D721Med (cell line): ENCODE measurements around the gene NENF.

Source experiments
- DNase-seq: peaks from one replicate; pipeline ENCODE4 v3.0.0; 2011; ENCODE audit warnings: low spot score; ENCODE audit not compliant: insufficient read length
- FAIRE-seq: peaks from 2 replicates; lab custom pipeline; 2011; peaks lifted over from hg19 to GRCh38; lab: Jason Lieb, UNC
- TF ChIP-seq, protein P1 (sequence below): IDR thresholded peaks from 2 replicates; pipeline ENCODE4 v1.5.1; 2012; ENCODE audit warnings: mild to moderate bottlenecking, control low read depth; ENCODE audit not compliant: insufficient read depth; ENCODE audit errors: missing control alignments

The NENF gene

GRCh38 chr1:212401838-212402582 is 30.7 kb upstream of the NENF start:
- TF ChIP-seq, protein P1, sequence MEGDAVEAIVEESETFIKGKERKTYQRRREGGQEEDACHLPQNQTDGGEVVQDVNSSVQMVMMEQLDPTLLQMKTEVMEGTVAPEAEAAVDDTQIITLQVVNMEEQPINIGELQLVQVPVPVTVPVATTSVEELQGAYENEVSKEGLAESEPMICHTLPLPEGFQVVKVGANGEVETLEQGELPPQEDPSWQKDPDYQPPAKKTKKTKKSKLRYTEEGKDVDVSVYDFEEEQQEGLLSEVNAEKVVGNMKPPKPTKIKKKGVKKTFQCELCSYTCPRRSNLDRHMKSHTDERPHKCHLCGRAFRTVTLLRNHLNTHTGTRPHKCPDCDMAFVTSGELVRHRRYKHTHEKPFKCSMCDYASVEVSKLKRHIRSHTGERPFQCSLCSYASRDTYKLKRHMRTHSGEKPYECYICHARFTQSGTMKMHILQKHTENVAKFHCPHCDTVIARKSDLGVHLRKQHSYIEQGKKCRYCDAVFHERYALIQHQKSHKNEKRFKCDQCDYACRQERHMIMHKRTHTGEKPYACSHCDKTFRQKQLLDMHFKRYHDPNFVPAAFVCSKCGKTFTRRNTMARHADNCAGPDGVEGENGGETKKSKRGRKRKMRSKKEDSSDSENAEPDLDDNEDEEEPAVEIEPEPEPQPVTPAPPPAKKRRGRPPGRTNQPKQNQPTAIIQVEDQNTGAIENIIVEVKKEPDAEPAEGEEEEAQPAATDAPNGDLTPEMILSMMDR = no peak
- DNase-seq (no peak), FAIRE-seq (no peak)

DNA sequence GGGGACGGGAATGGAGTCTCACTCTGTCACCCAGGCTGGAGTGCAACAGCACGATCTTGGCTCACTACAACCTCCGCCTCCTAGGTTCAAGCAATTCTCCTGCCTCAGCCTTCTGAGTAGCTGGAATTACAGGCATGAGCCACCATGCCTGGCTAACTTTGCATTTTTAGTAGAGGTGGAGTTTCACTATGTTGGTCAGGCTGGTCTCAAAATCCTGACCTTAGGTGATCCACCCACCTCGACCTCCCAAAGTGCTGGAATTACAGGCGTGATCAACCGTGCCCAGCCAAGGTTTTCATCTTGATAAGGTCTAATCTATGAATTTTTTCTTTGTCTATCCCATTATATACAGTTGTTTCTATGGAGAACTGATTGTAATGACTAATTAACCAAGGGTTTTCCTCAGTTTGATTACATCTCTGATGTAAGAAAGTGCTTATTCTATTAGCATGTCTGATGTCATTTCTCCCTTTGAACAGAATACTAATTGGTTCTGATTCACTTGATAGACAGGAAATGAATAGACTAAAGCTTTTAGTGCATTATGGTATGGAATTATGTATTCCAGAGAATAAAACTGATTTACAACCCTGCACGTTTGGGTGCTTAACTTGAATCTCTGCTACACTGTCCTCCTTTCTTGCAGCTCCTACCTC is 29.9 kb upstream of the NENF start:
- DNase-seq (no peak), FAIRE-seq (no peak)
- TF ChIP-seq, protein P1 = no peak

DNA sequence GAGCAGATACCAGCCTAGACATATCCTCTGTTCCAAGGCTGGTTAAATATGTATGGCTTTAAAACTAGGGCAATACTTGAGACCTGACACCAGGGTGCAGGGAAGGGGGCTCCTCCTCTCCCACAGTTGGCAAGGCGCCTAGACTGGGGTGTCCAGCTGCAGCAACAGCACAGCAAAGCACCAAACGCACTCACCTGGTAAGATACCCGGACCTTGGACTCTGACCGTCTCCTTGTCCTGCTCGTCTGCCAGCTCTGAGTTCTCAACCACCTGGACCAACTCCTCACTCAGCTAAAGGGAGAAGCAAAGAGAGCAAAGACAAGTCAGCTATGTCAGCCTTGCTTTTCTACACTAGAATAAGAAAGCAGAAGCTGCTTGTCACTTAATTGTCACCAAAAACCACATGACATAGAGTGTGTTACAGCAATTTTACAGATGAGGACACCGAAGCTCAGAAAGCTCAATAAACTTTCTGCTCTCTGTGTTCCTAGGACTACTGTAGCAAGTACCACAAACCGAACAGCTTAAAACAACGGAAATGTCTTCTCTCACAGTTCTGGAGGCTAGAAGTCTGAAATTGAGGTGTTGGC is 22.4 kb upstream of the NENF start:
- DNase-seq (no peak), FAIRE-seq (no peak)
- TF ChIP-seq, protein P1 = no peak

DNA sequence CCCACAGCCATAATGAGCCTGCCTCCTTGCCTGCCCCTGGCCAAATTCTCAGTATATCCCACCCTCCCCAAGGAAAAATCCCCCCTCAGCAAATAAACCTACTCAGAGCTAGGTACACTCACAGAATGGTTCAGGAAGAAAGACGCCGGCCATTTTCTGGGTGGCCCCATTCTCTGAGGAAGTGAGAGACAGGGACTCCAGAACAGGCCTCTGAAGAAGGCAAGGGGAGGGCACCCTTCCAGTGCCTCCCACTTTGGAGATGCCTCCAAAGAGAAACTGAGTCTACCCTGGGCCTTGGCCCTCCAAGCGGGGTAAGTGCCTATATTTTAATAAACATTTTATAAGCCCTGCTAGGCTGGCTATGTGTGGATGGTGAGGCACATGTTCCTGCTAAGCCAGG is 20.3 kb upstream of the NENF start:
- FAIRE-seq = no peak
- no peak for DNase-seq
- TF ChIP-seq, protein P1 = no peak

GRCh38 chr1:212413902-212414327 is 18.8 kb upstream of the NENF start:
- FAIRE-seq = no peak
- TF ChIP-seq, protein P1 = no peak
- DNase-seq = no peak

DNA sequence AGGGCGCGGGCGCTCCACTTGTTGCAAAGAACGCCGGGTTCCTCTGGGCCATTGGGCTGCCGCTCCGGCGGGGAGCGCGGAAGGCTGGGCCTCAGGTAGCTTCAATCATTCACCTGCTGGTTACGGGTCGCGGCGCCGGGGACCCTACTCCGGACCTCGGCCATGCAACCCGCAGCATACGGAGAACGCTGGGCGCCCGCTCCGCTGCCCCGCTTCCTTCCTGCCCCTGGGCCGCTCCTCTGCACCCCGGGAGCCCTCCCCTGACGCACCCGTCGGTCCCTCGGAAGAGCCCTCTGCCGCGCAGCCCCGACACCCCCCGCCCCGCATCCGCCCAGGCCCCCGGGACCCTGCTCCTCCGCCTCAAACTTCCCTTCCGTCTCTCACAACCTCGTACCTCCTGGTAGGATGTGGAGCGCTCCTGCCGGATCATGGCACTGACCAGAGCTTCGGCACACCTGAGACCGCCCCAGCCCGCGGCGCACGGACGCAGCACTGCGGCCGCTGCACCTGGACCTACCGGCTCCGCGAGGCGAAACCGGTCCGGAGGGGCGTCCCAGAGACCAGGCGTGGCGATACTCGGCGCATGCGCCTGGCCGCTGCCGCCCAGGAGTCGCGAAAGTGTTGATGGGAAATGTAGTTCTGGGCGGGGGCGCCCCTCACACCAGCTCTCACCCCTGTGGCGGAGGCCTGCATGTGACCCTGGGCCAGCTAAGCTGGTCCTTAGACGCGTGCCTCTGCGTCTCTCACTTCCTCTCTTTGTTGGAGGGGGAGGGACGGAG is 18.2 kb upstream of the NENF start, which contains the start of gene PACC1:
Gene PACC1 (minus strand): TSS at position 559 of the 779 bp plus-strand sequence. CDS start 129 bp downstream, at position 430.
- FAIRE-seq = no peak
- DNase-seq = peak; percentile 99
- TF ChIP-seq, protein P1 = no peak
